ENCODE data around the gene GRIA4.

DNA sequence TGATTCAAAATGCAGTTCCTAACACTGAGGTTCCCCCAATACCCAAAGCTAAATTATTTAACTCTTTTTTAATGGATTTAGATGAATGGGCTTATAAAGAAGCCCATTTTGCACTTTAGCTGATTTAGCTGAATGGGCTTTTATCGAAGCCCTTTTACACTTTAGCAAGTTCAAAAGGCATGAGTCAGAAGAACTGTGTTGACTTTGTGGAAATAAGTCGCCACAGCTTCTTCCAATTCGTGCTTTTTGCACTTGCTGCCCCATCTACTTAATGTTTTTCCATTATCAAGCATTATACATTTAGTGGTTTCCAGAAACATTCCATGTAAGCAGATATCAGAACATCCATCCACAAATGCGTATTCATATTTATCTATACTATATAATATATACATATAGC, 20.5 kb upstream of the GRIA4 start:
- TF ChIP-seq, protein P1, sequence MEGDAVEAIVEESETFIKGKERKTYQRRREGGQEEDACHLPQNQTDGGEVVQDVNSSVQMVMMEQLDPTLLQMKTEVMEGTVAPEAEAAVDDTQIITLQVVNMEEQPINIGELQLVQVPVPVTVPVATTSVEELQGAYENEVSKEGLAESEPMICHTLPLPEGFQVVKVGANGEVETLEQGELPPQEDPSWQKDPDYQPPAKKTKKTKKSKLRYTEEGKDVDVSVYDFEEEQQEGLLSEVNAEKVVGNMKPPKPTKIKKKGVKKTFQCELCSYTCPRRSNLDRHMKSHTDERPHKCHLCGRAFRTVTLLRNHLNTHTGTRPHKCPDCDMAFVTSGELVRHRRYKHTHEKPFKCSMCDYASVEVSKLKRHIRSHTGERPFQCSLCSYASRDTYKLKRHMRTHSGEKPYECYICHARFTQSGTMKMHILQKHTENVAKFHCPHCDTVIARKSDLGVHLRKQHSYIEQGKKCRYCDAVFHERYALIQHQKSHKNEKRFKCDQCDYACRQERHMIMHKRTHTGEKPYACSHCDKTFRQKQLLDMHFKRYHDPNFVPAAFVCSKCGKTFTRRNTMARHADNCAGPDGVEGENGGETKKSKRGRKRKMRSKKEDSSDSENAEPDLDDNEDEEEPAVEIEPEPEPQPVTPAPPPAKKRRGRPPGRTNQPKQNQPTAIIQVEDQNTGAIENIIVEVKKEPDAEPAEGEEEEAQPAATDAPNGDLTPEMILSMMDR (conservative IDR thresholded peaks at IDR 0.05; ENCODE audit: low read depth, low read length) = no peak
- no peak for TF ChIP-seq EZH2 (IDR thresholded peaks at IDR 0.05; ENCODE audit: borderline replicate concordance, low read depth, low read length, poor library complexity, severe bottlenecking)

All from A673 (cell line).